DND-41 (cell line): ENCODE data around the gene FAM151A.

Experiments used
- ATAC-seq: fragments of 200-7000 bp; cut with Tn5 transposase; 3 replicates; pipeline ENCODE4 v1.9.1; 2021; ENCODE audit warnings: low read depth; ENCODE audit not compliant: insufficient read depth
- DNase-seq: peaks from one replicate; pipeline ENCODE4 v3.0.0-alpha.2; 2020
- H2AFZ ChIP-seq: 2 replicates; pipeline ENCODE4 v1.6.0; 2012; ENCODE audit warnings: low read depth, low read length
- H3K27ac ChIP-seq: 2 replicates; pipeline ENCODE4 v1.5.1; 2012; ENCODE audit warnings: low read length, inconsistent platforms
- H3K27me3 ChIP-seq: fragments of 200-600 bp; sonication (generic); 2 replicates; pipeline ENCODE4 v1.6.0; 2012; ENCODE audit warnings: low read length, mild to moderate bottlenecking, inconsistent platforms; ENCODE audit not compliant: insufficient read depth, poor library complexity
- H3K36me3 ChIP-seq: 2 replicates; pipeline ENCODE4 v1.5.1; 2012; ENCODE audit warnings: low read length, inconsistent platforms; ENCODE audit not compliant: insufficient read depth
- H3K4me1 ChIP-seq: 2 replicates; pipeline ENCODE4 v1.5.1; 2012; ENCODE audit warnings: mild to moderate bottlenecking, low read length; ENCODE audit not compliant: insufficient read depth
- H3K4me2 ChIP-seq: 2 replicates; pipeline ENCODE4 v1.6.0; 2012; ENCODE audit warnings: mild to moderate bottlenecking, moderate library complexity, low read length, inconsistent platforms; ENCODE audit not compliant: insufficient read depth
- H3K4me3 ChIP-seq, 2 experiments: fragments of 200-600 bp in 1 of 2; shearing (Covaris generic) in 1 of 2; 2 replicates each; pipeline ENCODE4 v1.5.1; 2012 to 2016; ENCODE audit warnings: inconsistent platforms in 2 of 2, low read length in 2 of 2, mild to moderate bottlenecking in 2 of 2, low read depth in 1 of 2, moderate library complexity in 1 of 2
- H3K79me2 ChIP-seq: 2 replicates; pipeline ENCODE4 v1.6.0; 2012; ENCODE audit warnings: low read length, inconsistent platforms; ENCODE audit not compliant: insufficient read depth
- H3K9ac ChIP-seq: 2 replicates; pipeline ENCODE4 v1.6.0; 2012; ENCODE audit warnings: low read depth, mild to moderate bottlenecking, inconsistent platforms, low read length, moderate library complexity
- H3K9me3 ChIP-seq: 2 replicates; pipeline ENCODE4 v1.5.1; 2012; ENCODE audit warnings: low read length, moderate library complexity, mild to moderate bottlenecking, inconsistent platforms; ENCODE audit not compliant: insufficient read depth, severe bottlenecking
- H4K20me1 ChIP-seq: 2 replicates; pipeline ENCODE4 v1.6.0; 2012; ENCODE audit warnings: low read length; ENCODE audit not compliant: insufficient read depth
- EZH2 ChIP-seq: IDR thresholded peaks from 3 replicates; pipeline ENCODE4 v1.6.1; 2012; ENCODE audit warnings: borderline replicate concordance, low read depth, mild to moderate bottlenecking, moderate library complexity, low read length, inconsistent platforms; ENCODE audit not compliant: severe bottlenecking
- TF ChIP-seq, protein P1 (sequence below): IDR thresholded peaks from 2 replicates; pipeline ENCODE4 v1.5.1; 2012; ENCODE audit warnings: borderline replicate concordance, low read length, moderate library complexity, mild to moderate bottlenecking; ENCODE audit not compliant: poor library complexity, severe bottlenecking; ENCODE audit errors: extremely low read depth

Gene FAM151A

DNA sequence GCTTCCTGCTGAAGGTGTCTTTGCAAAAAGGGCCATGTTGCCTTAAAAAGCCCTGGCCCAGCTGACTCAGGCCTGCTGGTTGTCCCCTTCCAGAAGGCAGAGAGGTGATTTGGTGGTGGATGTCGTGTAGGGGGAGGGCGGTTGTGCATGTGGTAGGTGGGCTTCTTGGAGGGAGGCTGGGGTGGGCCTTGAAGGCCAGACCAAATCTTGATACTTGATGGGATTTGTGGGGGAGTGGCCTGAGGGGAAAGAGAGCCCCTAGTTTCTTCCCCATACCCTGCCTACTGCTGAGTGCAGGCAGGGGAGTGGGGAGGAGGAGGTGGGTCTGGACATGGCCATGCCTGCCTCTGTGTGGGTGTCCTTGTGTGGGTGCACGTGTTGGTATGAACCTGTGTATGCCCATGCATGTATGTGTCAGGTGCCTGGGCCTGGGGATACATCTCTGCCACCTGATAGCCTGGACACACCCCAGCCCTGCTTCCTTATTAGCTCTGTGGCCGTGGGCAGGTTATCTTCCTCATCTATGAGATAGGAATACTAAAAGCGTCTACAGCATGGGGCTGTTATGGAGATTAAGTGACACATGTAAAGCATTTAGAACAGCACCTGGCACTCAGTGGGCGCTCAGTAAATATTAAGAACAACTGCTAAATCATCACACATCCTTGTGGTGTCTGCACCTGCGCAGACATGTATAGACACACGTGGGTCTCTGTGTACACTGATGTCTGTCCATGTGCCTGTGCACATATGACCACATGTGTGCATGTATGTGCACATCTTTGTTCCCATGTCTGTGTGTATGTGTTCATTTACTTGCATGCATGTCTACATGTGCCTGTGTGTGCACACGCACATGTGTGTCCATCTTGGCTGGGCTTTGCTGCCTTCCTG is 17.0 kb downstream of the FAM151A start:
- H2AFZ ChIP-seq = no peak overlapping the region
- ATAC-seq (no peak), DNase-seq (no peak)
- TF ChIP-seq, protein P1, sequence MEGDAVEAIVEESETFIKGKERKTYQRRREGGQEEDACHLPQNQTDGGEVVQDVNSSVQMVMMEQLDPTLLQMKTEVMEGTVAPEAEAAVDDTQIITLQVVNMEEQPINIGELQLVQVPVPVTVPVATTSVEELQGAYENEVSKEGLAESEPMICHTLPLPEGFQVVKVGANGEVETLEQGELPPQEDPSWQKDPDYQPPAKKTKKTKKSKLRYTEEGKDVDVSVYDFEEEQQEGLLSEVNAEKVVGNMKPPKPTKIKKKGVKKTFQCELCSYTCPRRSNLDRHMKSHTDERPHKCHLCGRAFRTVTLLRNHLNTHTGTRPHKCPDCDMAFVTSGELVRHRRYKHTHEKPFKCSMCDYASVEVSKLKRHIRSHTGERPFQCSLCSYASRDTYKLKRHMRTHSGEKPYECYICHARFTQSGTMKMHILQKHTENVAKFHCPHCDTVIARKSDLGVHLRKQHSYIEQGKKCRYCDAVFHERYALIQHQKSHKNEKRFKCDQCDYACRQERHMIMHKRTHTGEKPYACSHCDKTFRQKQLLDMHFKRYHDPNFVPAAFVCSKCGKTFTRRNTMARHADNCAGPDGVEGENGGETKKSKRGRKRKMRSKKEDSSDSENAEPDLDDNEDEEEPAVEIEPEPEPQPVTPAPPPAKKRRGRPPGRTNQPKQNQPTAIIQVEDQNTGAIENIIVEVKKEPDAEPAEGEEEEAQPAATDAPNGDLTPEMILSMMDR = no peak
- TF ChIP-seq EZH2 = no peak
- no peaks in the 10 kb centered on the region for H3K79me2 ChIP-seq
- H3K9me3 ChIP-seq = no peaks in the 10 kb centered on the region
- no peaks in the 10 kb centered on the region for H4K20me1 ChIP-seq
- H3K27me3 ChIP-seq = no peaks in the 10 kb centered on the region
- 0 out of 2 replicates have a peak overlapping the region, but pooled peaks have one; percentile 12 for H3K27ac ChIP-seq
- no peak overlapping the region for H3K9ac ChIP-seq
- no peak overlapping the region for H3K4me3 ChIP-seq
- H3K4me1 ChIP-seq = peaks cover 21% of the 10 kb centered on the region
- H3K36me3 ChIP-seq = no peaks in the 10 kb centered on the region
- no peak overlapping the region for H3K4me2 ChIP-seq

DNA sequence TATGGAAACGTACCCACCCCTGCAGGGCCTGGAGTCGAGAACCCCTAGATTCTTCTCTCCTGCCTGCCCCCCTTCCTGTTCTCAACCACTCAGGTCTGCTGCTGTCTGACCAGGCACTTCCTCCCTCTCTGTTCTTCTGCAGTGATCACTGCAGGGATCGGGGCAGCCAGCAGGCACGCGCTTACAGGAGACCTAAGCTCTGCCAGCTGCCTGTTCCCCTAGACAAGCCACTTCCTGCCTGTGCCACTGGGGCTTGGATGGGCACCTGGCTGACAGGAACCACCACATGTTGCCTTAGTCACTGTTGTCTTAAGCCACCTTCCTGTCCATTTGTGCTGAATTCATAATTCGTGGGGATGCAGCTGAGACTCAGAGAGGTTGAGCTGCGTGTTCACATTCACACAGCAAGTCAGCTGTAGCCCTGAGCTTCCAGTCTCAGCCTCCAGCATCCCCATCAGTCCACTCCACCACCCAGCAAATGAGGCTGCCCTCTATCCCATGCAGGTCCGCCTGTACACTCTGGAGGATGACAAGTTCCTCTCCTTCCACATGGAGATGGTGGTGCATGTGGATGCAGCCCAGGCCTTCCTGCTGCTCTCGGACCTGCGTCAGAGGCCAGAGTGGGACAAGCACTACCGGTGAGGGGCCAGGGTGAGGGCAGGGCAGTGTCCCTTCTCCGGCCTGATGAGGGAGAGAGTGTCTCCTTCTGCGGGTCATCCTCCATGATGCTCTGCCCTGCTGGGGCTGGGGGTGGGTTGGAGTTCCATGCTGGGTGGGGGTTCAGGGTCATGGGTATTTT is 18.6 kb downstream of the FAM151A start:
- H3K27me3 ChIP-seq = no peaks in the 10 kb centered on the region
- ATAC-seq (peak; percentile 99), DNase-seq (peak; percentile 91)
- H2AFZ ChIP-seq = no peak overlapping the region
- H4K20me1 ChIP-seq = no peaks in the 10 kb centered on the region
- H3K27ac ChIP-seq = peak overlapping the region; percentile 76
- TF ChIP-seq, protein P1 = peak; percentile 34
- no peak for TF ChIP-seq EZH2
- peak overlapping the region; percentile 43 for H3K4me2 ChIP-seq
- no peaks in the 10 kb centered on the region for H3K36me3 ChIP-seq
- peak overlapping the region; percentile 8; the same call in 1 of the 2 replicates for H3K9ac ChIP-seq
- peaks cover 21% of the 10 kb centered on the region for H3K4me1 ChIP-seq
- H3K4me3 ChIP-seq = no peak overlapping the region
- no peaks in the 10 kb centered on the region for H3K9me3 ChIP-seq
- no peaks in the 10 kb centered on the region for H3K79me2 ChIP-seq

DNA sequence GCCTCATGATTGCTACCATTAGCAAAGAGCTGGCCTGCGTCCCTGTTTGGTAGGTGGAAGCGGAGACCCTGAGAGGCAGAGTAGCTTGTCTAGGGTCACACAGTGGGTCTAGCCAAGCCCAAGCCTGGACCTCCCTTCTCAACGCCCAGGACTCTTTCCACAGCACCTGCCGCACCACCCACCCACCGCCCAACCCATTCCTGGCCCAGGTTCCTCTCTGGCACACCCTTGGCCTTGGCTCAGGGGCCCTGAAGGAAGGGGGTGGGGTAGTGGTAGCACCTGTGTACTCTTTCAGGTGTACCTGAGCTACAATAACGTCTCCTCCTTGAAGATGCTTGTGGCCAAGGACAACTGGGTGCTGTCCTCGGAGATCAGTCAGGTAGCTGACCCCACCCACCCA is 19.3 kb downstream of the FAM151A start:
- no peak for ATAC-seq
- no peaks in the 10 kb centered on the region for H3K9me3 ChIP-seq
- H3K4me3 ChIP-seq = no peak overlapping the region
- peaks cover 21% of the 10 kb centered on the region for H3K4me1 ChIP-seq
- H3K4me2 ChIP-seq = peak overlapping the region; percentile 43; the same call in 1 of the 2 replicates
- no peaks in the 10 kb centered on the region for H3K27me3 ChIP-seq
- no peaks in the 10 kb centered on the region for H3K79me2 ChIP-seq
- H4K20me1 ChIP-seq = no peaks in the 10 kb centered on the region
- H3K9ac ChIP-seq = peak overlapping the region; percentile 8; the same call in 1 of the 2 replicates
- no peak for TF ChIP-seq EZH2
- H2AFZ ChIP-seq = no peak overlapping the region
- DNase-seq = no peak
- no peaks in the 10 kb centered on the region for H3K36me3 ChIP-seq
- peak overlapping the region; percentile 76 for H3K27ac ChIP-seq

DNA sequence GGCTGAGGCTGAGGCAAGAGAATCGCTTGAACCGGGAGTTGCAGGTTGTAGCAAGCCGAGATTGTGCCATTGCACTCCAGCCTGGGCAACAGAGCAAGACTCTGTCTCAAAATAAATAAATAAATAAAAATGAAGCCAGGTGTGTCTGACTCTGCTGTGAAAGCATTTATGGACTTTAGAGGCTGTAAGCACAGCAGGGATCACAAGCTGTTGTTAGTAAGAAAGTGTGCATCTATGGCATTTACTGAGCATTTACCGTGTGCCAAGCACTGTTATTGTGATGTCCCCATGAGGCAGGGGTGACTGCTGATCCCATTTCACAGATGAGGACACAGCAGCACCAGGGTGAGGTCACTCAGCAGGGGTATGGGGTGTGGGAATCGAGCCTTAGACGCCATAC is 20.1 kb downstream of the FAM151A start:
- no peaks in the 10 kb centered on the region for H4K20me1 ChIP-seq
- H3K27ac ChIP-seq = peak overlapping the region; percentile 76
- no peaks in the 10 kb centered on the region for H3K9me3 ChIP-seq
- no peak for DNase-seq
- TF ChIP-seq, protein P1 = no peak
- no peak for TF ChIP-seq EZH2
- no peak overlapping the region for H2AFZ ChIP-seq
- peaks cover 21% of the 10 kb centered on the region for H3K4me1 ChIP-seq
- no peaks in the 10 kb centered on the region for H3K36me3 ChIP-seq
- H3K9ac ChIP-seq = no peak overlapping the region
- no peak overlapping the region for H3K4me2 ChIP-seq
- H3K79me2 ChIP-seq = no peaks in the 10 kb centered on the region
- no peak for ATAC-seq
- H3K4me3 ChIP-seq = no peak overlapping the region
- H3K27me3 ChIP-seq = no peaks in the 10 kb centered on the region
